Sigmoid colon (tissue), 4 donors: ENCODE measurements around the gene MAPRE3.

Experiments used
- POLR2AphosphoS5 ChIP-seq, 4 donors: sonication (generic); formaldehyde crosslinking; IDR thresholded peaks; one replicate each; pipeline ENCODE4 v1.6.1; 2017; ENCODE audit warnings: antibody characterized with exemption in 4 of 4
- TF ChIP-seq, protein P1 (sequence below), 4 experiments: fragments of 450-650 bp in 3 of 4; fragments of 200-600 bp in 1 of 4; IDR thresholded peaks; one replicate each; pipeline ENCODE4 v1.5.1; 2016 to 2019; ENCODE audit warnings: antibody characterized with exemption in 4 of 4, mild to moderate bottlenecking in 3 of 4, moderate library complexity in 2 of 4

DNA sequence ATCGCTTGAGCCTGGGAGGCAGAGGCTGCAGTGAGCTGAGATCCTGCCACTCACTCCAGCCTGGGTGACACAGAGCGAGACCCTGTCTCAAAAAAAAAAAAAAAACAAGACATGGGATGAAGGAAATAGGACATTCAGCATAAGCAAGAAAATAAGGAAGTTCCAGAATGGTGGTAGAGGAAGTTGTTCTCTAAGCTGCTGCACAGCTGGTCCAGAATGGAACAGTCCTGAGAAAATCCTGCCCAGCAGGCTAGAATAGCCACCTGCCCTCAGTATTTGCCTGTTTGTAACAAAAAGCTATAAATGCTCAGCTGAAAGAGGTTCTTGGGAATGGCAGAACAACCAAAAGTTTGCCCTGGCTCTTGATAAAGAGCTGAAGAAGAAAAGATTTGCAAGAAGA lies 11.1 kb upstream of the MAPRE3 start:
- TF ChIP-seq, protein P1, sequence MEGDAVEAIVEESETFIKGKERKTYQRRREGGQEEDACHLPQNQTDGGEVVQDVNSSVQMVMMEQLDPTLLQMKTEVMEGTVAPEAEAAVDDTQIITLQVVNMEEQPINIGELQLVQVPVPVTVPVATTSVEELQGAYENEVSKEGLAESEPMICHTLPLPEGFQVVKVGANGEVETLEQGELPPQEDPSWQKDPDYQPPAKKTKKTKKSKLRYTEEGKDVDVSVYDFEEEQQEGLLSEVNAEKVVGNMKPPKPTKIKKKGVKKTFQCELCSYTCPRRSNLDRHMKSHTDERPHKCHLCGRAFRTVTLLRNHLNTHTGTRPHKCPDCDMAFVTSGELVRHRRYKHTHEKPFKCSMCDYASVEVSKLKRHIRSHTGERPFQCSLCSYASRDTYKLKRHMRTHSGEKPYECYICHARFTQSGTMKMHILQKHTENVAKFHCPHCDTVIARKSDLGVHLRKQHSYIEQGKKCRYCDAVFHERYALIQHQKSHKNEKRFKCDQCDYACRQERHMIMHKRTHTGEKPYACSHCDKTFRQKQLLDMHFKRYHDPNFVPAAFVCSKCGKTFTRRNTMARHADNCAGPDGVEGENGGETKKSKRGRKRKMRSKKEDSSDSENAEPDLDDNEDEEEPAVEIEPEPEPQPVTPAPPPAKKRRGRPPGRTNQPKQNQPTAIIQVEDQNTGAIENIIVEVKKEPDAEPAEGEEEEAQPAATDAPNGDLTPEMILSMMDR (IDR thresholded peaks at IDR 0.05) = no peak
- no peak for TF ChIP-seq POLR2AphosphoS5 (IDR thresholded peaks at IDR 0.05)
